GM21576 (cell line): ENCODE results near the gene DCLRE1B.
A peak's percentile ranks its signal among the peaks of the same experiment; 100 is the strongest.

Experiments
- ATAC-seq: cut with Tn5 transposase; IDR thresholded peaks from one replicate; pipeline ENCODE4 v1.9.1; 2021; ENCODE audit warnings: mild to moderate bottlenecking, moderate library complexity; ENCODE audit not compliant: unreplicated experiment

Gene DCLRE1B

DNA sequence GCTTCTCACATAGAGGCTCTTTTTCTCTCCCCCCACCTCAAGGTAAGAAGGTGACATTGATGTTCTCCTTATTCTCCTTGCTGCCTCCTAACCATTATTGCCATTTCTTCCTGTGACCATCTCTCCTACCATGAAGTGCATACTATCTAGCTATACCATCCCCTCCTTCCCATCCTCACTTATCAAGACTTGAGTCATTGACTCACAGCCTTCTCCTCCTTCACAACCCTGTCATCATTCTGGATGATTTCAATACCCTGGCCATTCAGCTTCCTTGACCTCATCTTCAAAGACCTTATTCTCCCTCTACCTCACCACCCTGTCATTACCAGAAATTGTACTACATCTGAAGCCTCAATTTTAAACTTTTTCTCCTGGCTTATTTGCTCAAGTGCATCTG, 13.1 kb downstream of the DCLRE1B start:
- ATAC-seq: no peak

DNA sequence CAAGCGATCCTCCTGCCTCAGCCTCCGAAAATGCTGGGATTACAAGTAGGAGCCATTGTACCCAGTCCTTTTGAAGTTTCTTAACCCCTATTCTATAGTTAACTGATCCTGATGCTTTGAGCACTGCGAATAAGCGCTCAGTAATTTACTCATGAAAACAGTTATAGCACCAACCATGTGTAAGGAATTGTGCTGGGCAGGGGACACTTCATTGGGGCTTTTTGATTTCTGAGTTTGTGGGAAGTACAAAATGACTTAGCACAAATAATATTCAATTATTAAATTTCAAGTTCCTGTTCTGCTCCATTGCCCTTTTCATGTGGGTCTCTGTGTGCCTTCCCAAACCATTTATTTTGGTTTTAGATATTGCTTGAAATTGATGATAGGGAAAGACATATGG, 17.8 kb downstream of the DCLRE1B start:
- ATAC-seq: no peak

DNA sequence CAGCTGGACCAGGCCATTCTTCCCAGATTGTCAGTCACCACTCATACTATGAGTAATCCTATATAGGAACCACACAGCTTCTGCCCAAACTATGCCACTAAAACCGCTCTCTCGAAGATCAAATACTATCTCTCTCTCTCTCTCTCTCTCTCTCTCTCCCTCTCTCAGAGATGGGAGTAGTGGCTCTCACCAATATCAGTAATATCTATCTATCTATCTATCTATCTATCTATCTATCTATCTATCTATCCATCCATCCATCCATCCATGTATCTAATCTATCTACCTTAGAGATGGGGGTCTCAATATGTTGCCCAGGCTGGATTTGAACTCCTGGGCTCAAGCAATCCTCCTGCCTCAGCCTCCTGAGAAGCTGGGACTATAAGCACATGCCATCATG, 19.3 kb downstream of the DCLRE1B start:
- ATAC-seq: no peak

DNA sequence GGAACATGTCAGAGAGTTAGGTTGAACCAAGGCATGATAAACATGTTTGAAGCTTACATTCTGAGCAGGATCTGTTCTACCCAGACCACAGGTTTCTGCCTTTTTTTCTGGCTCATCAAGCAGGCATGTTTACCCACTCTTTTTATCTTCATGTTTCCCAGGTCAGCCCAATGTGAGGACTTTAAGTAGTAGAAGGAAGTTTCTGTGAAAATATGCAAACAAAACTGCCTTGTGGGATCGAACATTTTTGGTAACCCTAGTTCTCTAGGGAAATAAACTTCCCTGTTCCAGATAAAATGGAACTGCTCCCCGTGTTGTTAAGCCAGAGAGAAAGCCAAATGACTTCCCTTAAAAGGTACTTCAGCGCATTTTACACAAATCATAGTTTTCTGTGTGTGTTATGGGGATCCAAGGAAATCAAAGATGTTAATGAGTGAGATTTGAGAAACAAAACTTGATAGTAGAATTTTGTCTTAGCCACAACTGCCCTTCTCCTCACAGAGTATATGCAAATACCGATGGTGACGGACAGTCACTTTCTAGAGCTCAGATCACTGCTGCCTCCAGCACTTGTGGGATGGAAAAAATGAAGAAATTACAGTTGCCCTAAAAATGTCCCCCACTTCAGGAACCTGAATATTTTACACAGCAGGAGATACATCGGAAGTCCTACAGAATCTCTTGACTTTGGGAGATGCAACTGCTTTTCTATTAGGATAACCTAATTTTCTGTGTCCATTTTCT, 23.2 kb downstream of the DCLRE1B start:
- no peak for ATAC-seq

DNA sequence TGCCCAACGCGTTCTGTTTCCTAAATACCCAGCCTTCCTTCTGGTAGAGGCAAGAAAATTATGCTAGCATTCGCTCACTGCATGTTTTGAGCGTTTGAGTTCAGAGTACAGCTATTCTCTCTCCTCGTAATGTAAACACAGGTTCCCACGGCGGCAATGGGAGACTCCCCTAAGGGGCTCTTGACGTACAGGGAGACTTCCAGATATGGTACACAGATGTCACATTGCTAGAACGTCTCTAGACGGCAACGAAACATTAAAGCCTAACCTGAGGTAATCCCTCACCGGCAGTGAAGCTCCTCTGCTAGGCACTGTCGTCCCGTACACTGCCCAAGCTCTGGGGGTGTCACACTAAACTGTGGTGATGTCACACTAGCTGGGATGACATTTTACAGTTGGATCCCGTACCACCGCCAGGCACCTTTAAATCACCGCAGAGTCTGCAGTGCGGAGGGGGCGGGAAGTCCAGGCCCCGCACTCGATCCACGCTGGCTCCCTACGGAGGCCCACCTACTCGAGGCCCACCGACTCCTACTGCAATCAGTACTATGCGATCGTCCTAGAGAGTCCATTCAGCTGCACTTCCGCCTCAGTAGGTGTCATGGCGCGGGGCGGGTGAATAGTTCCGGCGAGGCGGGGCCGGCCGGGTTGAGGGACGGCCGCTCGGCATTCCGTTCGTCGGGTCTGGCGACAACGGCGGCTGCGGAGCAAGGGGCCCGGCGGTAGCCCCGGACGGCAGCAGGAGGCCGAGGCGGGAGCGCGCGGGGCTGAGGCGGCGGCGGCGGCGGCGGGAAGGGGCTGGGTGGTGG, 24.0 kb downstream of the DCLRE1B start, which contains the start of gene HIPK1:
HIPK1 (plus strand) TSS at position 384 of the 809 bp plus-strand sequence.
- ATAC-seq: peak; percentile 63

DNA sequence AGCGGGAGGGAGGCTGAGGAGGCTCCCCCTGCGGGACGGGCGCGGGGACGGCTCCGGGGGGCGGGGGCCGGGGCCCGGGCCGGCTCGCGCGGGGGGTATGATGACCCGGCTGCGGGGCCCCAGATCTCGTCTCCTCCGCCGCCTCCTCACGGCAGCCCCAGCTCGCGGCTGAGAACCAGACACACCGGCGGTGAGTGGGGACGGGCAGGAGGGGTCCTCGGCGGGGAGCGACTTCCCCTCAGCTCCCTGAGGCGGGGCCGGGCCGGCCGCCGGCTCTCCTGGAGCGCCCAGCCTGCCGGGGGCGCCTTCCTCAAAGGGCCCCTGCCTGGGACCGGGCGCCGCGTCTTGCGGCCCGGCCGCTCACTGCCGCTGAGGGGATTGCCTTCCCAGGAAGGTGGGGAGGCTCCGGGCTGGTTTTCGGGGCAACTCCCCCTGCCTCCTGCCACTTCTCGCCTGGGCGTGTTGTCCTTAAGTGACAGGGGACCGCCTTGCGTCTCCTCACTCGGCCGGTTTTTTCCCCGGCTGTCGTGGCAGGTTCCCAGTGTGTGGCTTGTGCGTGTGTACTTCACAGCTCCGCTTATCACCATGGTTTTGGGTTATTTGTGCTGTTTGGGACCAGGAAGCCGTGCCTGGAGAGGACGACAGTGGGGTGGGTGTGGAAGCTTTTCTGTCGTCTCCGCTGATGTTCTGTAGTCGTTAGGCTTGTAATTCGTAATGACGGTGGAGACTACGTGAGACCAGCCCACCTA, 24.8 kb downstream of the DCLRE1B start:
- peak; percentile 37 for ATAC-seq

DNA sequence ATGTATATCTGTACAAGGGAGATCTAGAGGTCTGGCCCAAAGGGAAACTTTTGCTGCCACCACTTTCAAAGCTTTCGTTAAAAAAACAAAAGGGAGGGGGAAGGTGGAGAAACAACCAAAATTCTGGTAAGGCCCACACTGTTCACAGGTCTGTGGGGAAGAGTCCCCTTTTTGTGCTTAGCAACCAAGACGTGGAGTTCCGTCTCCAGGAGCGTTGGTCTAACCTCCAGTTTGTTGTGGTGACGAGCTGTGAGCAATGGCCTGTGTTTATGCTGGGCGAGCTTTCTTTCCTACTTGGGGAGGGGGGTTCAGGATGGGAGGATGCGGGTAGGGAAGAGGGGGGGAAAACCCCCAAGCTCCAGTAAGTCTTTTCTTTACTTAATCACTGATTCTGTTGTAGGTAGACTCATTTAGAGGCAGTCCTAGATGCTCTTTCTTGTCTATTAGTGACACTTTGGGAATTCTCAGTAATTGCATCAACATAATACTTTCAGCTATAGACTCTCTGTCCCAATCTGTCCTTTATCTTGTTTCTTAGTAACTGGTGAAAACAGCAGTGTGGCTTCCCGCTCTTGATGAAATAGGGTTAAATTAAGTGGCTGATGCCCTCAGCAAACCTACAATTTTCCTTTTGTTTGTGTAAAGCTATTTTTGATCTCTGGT, 25.5 kb downstream of the DCLRE1B start:
- peak; percentile 36 for ATAC-seq

DNA sequence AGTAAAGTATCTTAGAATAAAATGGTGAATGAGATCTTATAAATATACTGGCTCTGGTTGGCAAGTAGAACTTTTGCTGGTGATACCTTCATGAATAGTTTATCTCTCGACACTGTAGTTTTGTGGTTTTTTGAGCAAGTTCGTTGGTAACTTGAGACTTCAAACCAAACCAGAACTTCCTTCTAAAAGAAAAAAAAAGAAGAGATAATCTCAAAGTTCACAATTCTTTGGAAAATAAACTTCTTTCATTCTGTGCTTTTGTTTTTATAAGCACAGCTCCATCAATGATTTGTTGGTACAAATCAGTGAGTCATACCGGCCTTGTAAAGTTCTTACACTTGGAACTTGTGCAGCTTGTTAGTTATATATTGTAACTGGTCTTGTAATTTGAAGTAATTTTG, 26.3 kb downstream of the DCLRE1B start:
- no peak for ATAC-seq

DNA sequence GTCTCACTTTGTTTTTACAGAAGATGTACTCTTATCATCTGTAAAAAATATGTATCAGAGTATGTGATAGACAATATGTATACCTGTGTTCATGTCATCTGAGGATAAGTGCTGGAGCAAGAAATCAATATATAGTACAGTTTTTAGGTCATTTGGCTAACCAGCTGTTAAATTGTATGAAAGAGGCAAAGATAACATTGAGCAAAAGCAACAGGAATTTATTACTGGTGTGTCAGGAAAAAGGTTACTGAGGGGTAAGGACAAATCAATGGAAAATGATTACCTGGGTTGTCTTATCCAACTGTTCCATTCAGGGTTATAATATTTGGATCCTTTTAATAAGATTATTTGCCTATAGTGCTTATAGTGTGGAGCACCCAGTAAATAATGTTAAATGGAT, 28.9 kb downstream of the DCLRE1B start:
- no peak for ATAC-seq

DNA sequence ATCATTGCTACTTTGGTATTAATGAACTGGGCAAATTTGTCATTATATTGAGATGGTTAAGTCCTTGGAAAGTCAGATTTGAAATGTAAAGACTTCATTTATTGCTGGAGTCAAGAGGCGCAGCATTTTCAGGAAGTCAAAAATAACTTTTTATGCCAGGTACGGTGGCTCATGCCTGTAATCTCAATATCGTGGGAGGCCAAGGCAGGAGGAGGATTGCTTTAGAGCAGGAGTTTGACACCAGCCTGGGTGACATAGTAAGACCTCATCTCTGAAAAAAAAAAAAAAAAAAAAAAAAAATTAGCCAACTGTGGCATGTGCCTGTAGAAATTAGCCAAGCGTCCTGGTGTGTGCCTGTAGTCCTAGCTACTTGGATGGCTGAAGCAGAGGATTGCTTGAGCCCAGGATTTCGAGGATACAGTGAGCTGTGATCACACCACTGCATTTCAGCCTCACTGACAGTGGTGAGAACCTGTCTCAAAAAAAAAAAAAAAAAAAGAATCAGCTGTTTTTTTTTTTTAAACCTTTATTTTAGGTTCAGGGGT, 29.5 kb downstream of the DCLRE1B start:
- no peak for ATAC-seq

DNA sequence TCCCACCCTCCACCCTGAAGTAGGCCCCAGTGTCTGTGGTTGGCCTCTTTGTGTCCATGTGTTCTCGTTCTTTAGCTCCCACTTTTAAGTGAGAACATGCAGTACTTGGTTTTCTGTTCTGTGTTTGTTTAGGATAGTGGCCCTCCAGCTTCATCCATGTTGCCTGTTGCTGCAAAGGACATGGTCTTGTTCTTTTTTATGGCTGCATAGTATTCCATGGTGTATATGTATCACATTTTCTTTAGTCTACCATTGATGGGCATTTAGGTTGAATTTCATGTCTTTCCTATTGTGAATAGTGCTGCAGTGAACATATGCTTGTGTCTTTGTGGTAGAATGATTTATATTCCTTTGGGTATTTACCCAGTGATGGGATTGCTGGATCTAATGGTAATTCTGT, 30.1 kb downstream of the DCLRE1B start:
- ATAC-seq: no peak

DNA sequence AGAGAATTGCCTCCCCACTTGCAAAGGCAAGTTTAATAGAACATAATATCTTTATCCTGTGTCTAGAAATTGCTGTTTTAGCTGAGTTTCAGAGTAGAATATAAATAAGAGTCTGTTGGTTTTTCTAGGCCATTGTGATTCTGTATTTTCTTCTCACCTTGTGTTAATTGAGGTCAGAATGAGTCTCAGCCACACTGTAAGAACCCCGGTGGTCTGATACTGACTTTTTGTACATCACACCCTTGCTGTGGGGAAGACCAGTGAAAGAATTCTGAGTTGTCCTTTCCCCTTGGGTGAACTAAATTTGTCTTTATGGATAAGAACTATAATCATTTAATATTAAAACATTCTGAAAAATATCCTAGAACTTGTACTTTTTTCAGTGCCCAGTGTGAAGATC, 30.8 kb downstream of the DCLRE1B start:
- no peak for ATAC-seq

DNA sequence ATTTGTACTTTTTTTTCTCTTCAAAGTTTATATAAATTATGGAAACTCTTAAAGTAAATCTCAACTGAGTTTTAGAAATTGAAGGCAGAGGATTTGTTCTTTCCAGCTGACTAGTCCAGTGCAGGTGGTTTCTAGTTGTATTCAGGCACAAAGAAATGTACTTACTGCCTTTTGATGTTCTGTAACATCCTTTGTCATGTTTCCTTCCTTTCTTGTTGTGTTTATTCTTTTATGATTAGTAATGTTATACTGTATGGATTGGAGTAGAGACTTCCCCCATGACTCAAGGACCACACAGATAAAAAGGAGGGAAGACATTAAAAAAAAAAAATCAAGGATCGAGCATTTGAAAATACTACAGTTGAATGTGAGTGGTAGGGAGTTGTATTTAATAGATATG, 32.0 kb downstream of the DCLRE1B start:
- no peak for ATAC-seq

DNA sequence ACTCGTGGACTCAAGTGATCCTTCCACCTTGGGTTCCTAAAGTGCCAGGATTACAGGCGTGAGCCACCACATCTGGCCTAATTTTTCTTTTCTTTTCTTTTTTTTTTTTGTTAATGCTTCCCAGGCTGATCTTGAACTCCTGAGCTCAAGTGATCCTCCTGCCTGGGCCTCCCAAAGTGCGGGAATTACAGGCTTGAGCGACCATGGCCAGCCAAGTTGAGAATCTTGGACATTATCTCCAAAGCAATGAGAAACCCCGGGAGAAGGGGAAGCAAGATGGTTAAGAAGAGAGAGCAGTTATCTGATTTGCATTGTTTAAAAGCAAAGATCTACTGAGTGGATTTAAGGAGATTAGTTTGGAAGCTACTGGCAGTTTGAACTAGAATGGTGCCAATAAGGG, 33.1 kb downstream of the DCLRE1B start:
- no peak for ATAC-seq

DNA sequence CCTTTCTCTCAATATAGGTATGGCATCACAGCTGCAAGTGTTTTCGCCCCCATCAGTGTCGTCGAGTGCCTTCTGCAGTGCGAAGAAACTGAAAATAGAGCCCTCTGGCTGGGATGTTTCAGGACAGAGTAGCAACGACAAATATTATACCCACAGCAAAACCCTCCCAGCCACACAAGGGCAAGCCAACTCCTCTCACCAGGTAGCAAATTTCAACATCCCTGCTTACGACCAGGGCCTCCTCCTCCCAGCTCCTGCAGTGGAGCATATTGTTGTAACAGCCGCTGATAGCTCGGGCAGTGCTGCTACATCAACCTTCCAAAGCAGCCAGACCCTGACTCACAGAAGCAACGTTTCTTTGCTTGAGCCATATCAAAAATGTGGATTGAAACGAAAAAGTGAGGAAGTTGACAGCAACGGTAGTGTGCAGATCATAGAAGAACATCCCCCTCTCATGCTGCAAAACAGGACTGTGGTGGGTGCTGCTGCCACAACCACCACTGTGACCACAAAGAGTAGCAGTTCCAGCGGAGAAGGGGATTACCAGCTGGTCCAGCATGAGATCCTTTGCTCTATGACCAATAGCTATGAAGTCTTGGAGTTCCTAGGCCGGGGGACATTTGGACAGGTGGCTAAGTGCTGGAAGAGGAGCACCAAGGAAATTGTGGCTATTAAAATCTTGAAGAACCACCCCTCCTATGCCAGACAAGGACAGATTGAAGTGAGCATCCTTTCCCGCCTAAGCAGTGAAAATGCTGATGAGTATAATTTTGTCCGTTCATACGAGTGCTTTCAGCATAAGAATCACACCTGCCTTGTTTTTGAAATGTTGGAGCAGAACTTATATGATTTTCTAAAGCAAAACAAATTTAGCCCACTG, 35.5 kb downstream of the DCLRE1B start:
- ATAC-seq: peak; percentile 61

DNA sequence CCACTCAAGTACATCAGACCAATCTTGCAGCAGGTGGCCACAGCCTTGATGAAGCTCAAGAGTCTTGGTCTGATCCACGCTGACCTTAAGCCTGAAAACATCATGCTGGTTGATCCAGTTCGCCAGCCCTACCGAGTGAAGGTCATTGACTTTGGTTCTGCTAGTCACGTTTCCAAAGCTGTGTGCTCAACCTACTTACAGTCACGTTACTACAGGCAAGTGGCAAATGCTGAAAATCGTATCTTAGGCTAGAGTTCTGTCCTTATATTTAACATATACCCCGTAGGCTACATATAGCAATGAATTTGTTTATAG, 36.1 kb downstream of the DCLRE1B start:
- no peak for ATAC-seq

DNA sequence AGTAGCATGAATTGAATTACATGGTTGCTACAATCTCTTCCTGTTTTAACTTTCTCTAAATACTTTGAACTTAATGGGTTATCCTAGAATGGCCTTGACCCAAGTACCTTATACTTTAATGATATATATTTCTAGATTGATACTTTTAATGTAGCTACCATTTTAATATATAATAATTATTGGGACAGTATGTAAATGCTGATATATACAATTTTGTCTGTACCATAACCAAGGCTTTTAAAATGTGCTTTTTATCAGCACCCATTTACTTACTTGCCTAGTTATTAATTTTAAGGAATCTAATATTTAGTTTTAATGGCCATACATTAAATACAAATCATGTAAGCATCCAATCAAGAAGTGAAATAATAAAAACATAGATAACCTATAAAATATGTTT, 37.4 kb downstream of the DCLRE1B start:
- no peak for ATAC-seq

DNA sequence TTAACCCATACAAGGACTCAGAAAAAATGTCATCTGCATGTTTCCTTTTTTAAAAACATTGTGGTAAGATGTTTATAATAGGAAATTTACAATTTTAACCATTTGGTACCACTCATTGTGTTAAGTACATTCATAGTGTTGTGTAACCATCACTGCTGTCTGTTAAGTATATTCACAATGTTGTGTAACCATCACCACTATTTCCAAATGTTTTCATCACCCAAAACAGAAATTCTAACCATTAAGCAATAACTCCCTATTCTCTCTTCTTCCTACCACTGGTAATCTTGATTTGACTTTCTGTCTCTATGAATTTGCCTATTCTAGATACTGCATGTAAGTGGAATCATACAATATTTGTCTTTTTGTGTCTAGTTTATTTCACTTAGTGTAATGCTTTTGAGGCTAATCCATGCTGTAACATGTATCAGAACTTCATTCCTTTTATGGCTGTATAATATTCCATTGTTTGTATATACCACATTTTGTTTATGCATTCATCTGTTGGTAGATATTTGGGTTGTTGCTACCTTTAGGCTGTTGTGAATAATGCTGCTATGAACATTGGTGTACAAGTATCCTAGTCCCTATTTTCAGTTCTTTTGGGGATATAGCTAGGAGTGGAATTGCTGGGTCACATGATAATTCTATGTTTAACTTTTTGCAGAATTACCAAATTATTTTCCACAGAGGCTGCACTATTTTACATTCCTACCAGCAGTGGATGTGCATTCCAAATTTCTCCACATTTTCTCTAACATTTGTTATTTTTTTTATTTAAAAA, 38.1 kb downstream of the DCLRE1B start:
- no peak for ATAC-seq

DNA sequence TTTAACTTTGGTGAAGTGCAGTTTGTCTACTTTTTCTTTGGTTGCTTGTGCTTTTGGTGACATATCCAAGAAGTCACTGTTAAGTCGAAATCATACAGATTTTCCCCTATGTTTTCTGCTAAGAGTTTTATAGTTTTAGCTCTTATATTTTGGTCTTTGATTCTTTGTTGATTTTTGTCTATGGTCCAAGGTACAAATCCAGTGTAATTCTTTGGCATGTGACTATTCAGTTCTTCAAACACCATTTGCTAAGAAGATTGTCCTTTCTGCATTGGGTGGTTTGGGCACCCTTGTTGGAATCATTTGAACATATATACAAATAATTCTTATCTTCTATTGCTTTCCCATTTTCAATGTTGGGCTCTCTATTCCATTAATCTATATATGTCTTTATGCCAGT, 40.2 kb downstream of the DCLRE1B start:
- ATAC-seq: no peak
